Kidney capillary endothelial cell (primary cell): ENCODE measurements around the gene POLR2I.
"Not testable (repeated sequence)": the region's sequence is repeated elsewhere in the genome, so short reads cannot be mapped to it uniquely, and the experiment has no call there.

Experiments
- DNase-seq: peaks from one replicate; pipeline ENCODE4 v3.0.0-alpha.2; 2018; ENCODE audit warnings: low spot score

POLR2I gene

GRCh38 chr19:36131221-36131620 lies 16.5 kb upstream of the POLR2I start:
- DNase-seq = not testable (repeated sequence)

- DNase-seq = no peak
Measured at GRCh38 chr19:36128392-36128736, 13.7 kb upstream of the POLR2I start.

- DNase-seq = no peak
Measured at GRCh38 chr19:36125557-36125956, 10.9 kb upstream of the POLR2I start.

- DNase-seq = no peak
Measured at GRCh38 chr19:36121486-36122124, 6.9 kb upstream of the POLR2I start.

GRCh38 chr19:36120984-36121358 lies 6.3 kb upstream of the POLR2I start:
- no peak for DNase-seq

GRCh38 chr19:36120092-36120983 lies 5.7 kb upstream of the POLR2I start:
- no peak for DNase-seq

GRCh38 chr19:36116344-36116637 lies 1.6 kb upstream of the POLR2I start:
- DNase-seq = no peak

- peak; percentile 30 for DNase-seq
Measured at GRCh38 chr19:36115453-36116343, 1.0 kb upstream of the POLR2I start, which contains the start of gene TBCB. Gene TBCB (plus strand): TSS chr19:36115468. CDS start chr19:36115561, 93 bp downstream.

- DNase-seq = no peak
Measured at GRCh38 chr19:36113894-36114720, 568 bp downstream of the POLR2I start.

- DNase-seq = no peak
Measured at GRCh38 chr19:36113425-36113824, 1.2 kb downstream of the POLR2I start.

GRCh38 chr19:36112678-36113077 lies 2.0 kb downstream of the POLR2I start:
- DNase-seq = no peak

GRCh38 chr19:36111200-36111539 lies 3.5 kb downstream of the POLR2I start:
- DNase-seq = no peak

GRCh38 chr19:36110487-36111199 lies 4.0 kb downstream of the POLR2I start, which contains the start of gene OVOL3:
Gene OVOL3 (plus strand): TSS chr19:36111143. CDS start chr19:36111203, 60 bp downstream.
- no peak for DNase-seq

- no peak for DNase-seq
Measured at GRCh38 chr19:36108684-36109083, 6.0 kb downstream of the POLR2I start.

- DNase-seq = no peak
Measured at GRCh38 chr19:36106991-36107390, 7.7 kb downstream of the POLR2I start.

- DNase-seq = no peak
Measured at GRCh38 chr19:36106441-36106840, 8.2 kb downstream of the POLR2I start.

- no peak for DNase-seq
Measured at GRCh38 chr19:36103842-36104552, 10.7 kb downstream of the POLR2I start.

GRCh38 chr19:36103040-36103626 lies 11.5 kb downstream of the POLR2I start:
- DNase-seq = no peak

GRCh38 chr19:36101550-36102327 lies 12.9 kb downstream of the POLR2I start:
- no peak for DNase-seq
